K562 (cell line): Measurements from ENCODE around the gene USP2. TPM values are rescaled to one million over a fixed set of nuclear protein-coding genes. Genes with fewer than 3 reads are reported as not detected.

Source experiments
- ATAC-seq: fragments of 200-7000 bp; cut with Tn5 transposase; 3 replicates; pipeline ENCODE4 v1.9.1; 2020; ENCODE audit warnings: moderate library complexity
- BruUV-seq: library from RNA; stranded (reverse); fragments of 400-500 nt; replicated peaks from 2 replicates; lab custom pipeline; 2021; lab: Mats Ljungman, UMichigan
- CTCF ChIA-PET: fragments of 300-600 bp; formaldehyde crosslinking; extraction: SDS; loops from one replicate; lab custom pipeline; 2021; ENCODE audit warnings: low intra/inter-chr PET ratio; lab: Yijun Ruan, JAX
- POLR2A ChIA-PET: fragments of 300-600, 350-650 bp; sonication (Branson Sonifier 250); formaldehyde crosslinking; extraction: SDS; loops from one replicate; lab custom pipeline; 2021; ENCODE audit warnings: antibody characterized with exemption, inconsistent platforms; lab: Yijun Ruan, JAX
- DNase-seq, 4 experiments: peaks; one replicate each; pipeline versions ENCODE4 v3.0.0 to v3.0.0-alpha.2; 2011 to 2018; ENCODE audit warnings: low spot score in 3 of 4, mixed read lengths in 3 of 4; ENCODE audit errors: extremely low read depth in 1 of 4
- FAIRE-seq: peaks from 2 replicates; lab custom pipeline; 2011; peaks lifted over from hg19 to GRCh38; lab: Jason Lieb, UNC
- H2AFZ ChIP-seq: 2 replicates; pipeline ENCODE4 v1.6.0; 2011; ENCODE audit warnings: low read depth, low read length, control low read depth, inconsistent platforms
- H3K27ac ChIP-seq: fragments of 200-600 bp; 3 replicates; pipeline ENCODE4 v1.8.0; 2011; ENCODE audit warnings: low read depth, mild to moderate bottlenecking, control low read depth, inconsistent platforms, low read length, moderate library complexity, mixed read lengths; ENCODE audit errors: extremely low read depth
- H3K27me3 ChIP-seq, 2 experiments: fragments of 300-600 bp in 1 of 2; 2 replicates in 1 of 2; 3 replicates in 1 of 2; pipeline versions ENCODE4 v1.6.0 to v1.8.0; 2011; ENCODE audit warnings: inconsistent platforms in 2 of 2, low read length in 2 of 2, mild to moderate bottlenecking in 1 of 2, mixed read lengths in 1 of 2, moderate library complexity in 1 of 2; ENCODE audit not compliant: control insufficient read depth in 2 of 2, insufficient read depth in 2 of 2
- H3K36me3 ChIP-seq: fragments of 300-600 bp; 3 replicates; pipeline ENCODE4 v1.8.0; 2011; ENCODE audit warnings: mild to moderate bottlenecking, low read length, inconsistent platforms; ENCODE audit not compliant: control insufficient read depth, insufficient read depth
- H3K4me1 ChIP-seq, 2 experiments: fragments of 200-600 bp in 1 of 2; replicated peaks in 1 of 2; 2 replicates in 1 of 2; 3 replicates in 1 of 2; pipeline versions ENCODE4 v1.5.1 to v1.8.0; 2011; ENCODE audit warnings: inconsistent platforms in 2 of 2, low read length in 2 of 2, mild to moderate bottlenecking in 1 of 2, mixed read lengths in 1 of 2, moderate library complexity in 1 of 2; ENCODE audit not compliant: control insufficient read depth in 2 of 2, insufficient read depth in 2 of 2
- H3K4me2 ChIP-seq: 2 replicates; pipeline ENCODE4 v1.6.1; 2011; ENCODE audit warnings: low read length, control low read depth, inconsistent platforms, mixed read lengths; ENCODE audit not compliant: insufficient read depth
- H3K4me3 ChIP-seq: fragments of 200-600 bp; sonication (generic), shearing (Covaris generic); 2 replicates; pipeline ENCODE4 v1.5.1; 2016; ENCODE audit warnings: control low read depth, inconsistent platforms
- H3K79me2 ChIP-seq: fragments of 200-600 bp; 3 replicates; pipeline ENCODE4 v1.8.0; 2011; ENCODE audit warnings: low read length, inconsistent platforms; ENCODE audit not compliant: control insufficient read depth, insufficient read depth
- H3K9ac ChIP-seq, 2 experiments: 2 replicates each; pipeline versions ENCODE4 v1.6.0 to v1.6.1; 2011; ENCODE audit warnings: low read depth in 2 of 2, low read length in 2 of 2, control low read depth in 1 of 2, inconsistent platforms in 1 of 2, mild to moderate bottlenecking in 1 of 2, mixed read lengths in 1 of 2; ENCODE audit not compliant: insufficient read depth in 1 of 2
- H3K9me1 ChIP-seq: one replicate; pipeline ENCODE4 v1.6.0; 2011; ENCODE audit warnings: inconsistent platforms, mild to moderate bottlenecking, low read length, moderate library complexity; ENCODE audit not compliant: control insufficient read depth, insufficient read depth
- H3K9me3 ChIP-seq: replicated peaks from 2 replicates; pipeline ENCODE4 v1.5.1; 2011; ENCODE audit warnings: low read depth, low read length, inconsistent platforms; ENCODE audit not compliant: control insufficient read depth, insufficient read depth
- H4K20me1 ChIP-seq: replicated peaks from 2 replicates; pipeline ENCODE4 v1.6.1; 2011; ENCODE audit warnings: low read length, inconsistent platforms, mixed read lengths; ENCODE audit not compliant: control insufficient read depth, insufficient read depth
- ESRRB ChIP-seq: fragments of 250-450 bp; sonication (Bioruptor Pico); IDR thresholded peaks from 2 replicates; pipeline ENCODE4 v1.5.0; 2020; ENCODE audit warnings: mild to moderate bottlenecking, moderate library complexity, borderline replicate concordance
- FOXK1 ChIP-seq: sonication (generic); formaldehyde crosslinking; IDR thresholded peaks from 2 replicates; pipeline ENCODE4 v1.8.0; 2022; ENCODE audit warnings: missing genetic modification reagents, mild to moderate bottlenecking, borderline replicate concordance
- HNRNPL ChIP-seq: fragments of 200-400 bp; formaldehyde crosslinking; IDR thresholded peaks from 2 replicates; pipeline ENCODE4 v1.6.1; 2017; ENCODE audit warnings: low read depth, mild to moderate bottlenecking, low read length
- KLF6 ChIP-seq: fragments of 250-450 bp; sonication (Bioruptor Pico); IDR thresholded peaks from 2 replicates; pipeline ENCODE4 v1.4.0; 2020; ENCODE audit warnings: mild to moderate bottlenecking, moderate library complexity, borderline replicate concordance
- MTF1 ChIP-seq: fragments of 250-450 bp; sonication (Bioruptor Pico); IDR thresholded peaks from 2 replicates; pipeline ENCODE4 v1.9.0; 2021; ENCODE audit warnings: moderate library complexity, mild to moderate bottlenecking, inconsistent platforms, borderline replicate concordance
- NFIX ChIP-seq: fragments of 250-450 bp; sonication (Bioruptor Pico); IDR thresholded peaks from 2 replicates; pipeline ENCODE4 v1.4.0; 2020; ENCODE audit warnings: low read depth, mild to moderate bottlenecking, moderate library complexity
- RBFOX2 ChIP-seq: fragments of 200-400 bp; formaldehyde crosslinking; IDR thresholded peaks from 2 replicates; pipeline ENCODE4 v1.6.1; 2017; ENCODE audit warnings: low read depth, mild to moderate bottlenecking, low read length, moderate library complexity
- RBM22 ChIP-seq: fragments of 200-400 bp; formaldehyde crosslinking; IDR thresholded peaks from 2 replicates; pipeline ENCODE4 v1.6.1; 2018; ENCODE audit warnings: low read length, low read depth; ENCODE audit not compliant: poor library complexity, severe bottlenecking
- SREBF1 ChIP-seq: fragments of 150-350 bp; IDR thresholded peaks from 2 replicates; pipeline ENCODE4 v1.6.1; 2014; ENCODE audit warnings: antibody characterized with exemption, low read depth, low read length, borderline replicate concordance
- TEAD4 ChIP-seq, 2 experiments: sonication (generic) in 1 of 2; formaldehyde crosslinking in 1 of 2; IDR thresholded peaks; 2 replicates each; pipeline versions ENCODE4 v1.6.1 to v1.8.0; 2012 to 2022; ENCODE audit warnings: borderline replicate concordance in 1 of 2, inconsistent platforms in 1 of 2, low read length in 1 of 2, mild to moderate bottlenecking in 1 of 2, missing genetic modification reagents in 1 of 2
- ZNF12 ChIP-seq: sonication (generic); formaldehyde crosslinking; IDR thresholded peaks from 2 replicates; pipeline ENCODE4 v1.4.0; 2020; ENCODE audit warnings: mild to moderate bottlenecking, missing genetic modification reagents
- ZNF444 ChIP-seq: fragments of 250-450 bp; sonication (Bioruptor Pico); IDR thresholded peaks from 2 replicates; pipeline ENCODE4 v1.4.0; 2020; ENCODE audit warnings: mild to moderate bottlenecking, moderate library complexity
- ZNF785 ChIP-seq: fragments of 250-450 bp; sonication (Bioruptor Pico); IDR thresholded peaks from 2 replicates; pipeline ENCODE4 v1.4.0; 2020; ENCODE audit warnings: mild to moderate bottlenecking
- WGBS: fragments of 100-300 bp; shearing (Covaris generic); methylation state at CpG from one replicate; pipeline ENCODE4 v1.1.6; 2016; ENCODE audit warnings: low coverage, mixed read lengths; ENCODE audit not compliant: insufficient coverage; ENCODE audit errors: missing lambda C conversion rate; 5-methylcytosine and 5-hydroxymethylcytosine counted together
- in situ Hi-C: fragments of 300-500 bp; cut with MboI; formaldehyde crosslinking; loops from 4 replicates; pipeline ENCODE4 v1.15.0; 2018; ENCODE audit warnings: inconsistent platforms, mixed read lengths
- intact Hi-C: fragments of 100-400 bp; cut with micrococcal nuclease; formaldehyde crosslinking; loops from 2 replicates; pipeline ENCODE4 v1.14.2; 2022
- polyA plus RNA-seq, 8 experiments: library from polyadenylated mRNA; depleted of rRNA in 4 of 8; stranded (reverse) in 5 of 8; unstranded in 3 of 8; fragments of >200 nt; fragmentation: Nextera tagmentation in 2 of 8; fragmentation: Illumina TruSeq in 1 of 8; extraction: Ambion mirVana in 2 of 8; extraction: Trizol in 1 of 8; gene quantifications; 2 replicates each; pipeline versions ENCODE4 v1.2.1 to v1.2.3, GENCODE V29; 2011 to 2014; ENCODE audit warnings: inconsistent platforms in 1 of 8, missing spikeins in 1 of 8
- total RNA-seq, 7 experiments: library from RNA; depleted of rRNA in 6 of 7; stranded (reverse); fragments of >200 nt in 6 of 7; fragmentation: Illumina TruSeq in 2 of 7; extraction: Trizol in 2 of 7; gene quantifications; 2 replicates each; pipeline versions ENCODE4 v1.2.1 to v1.2.3, GENCODE V29; 2011 to 2021; ENCODE audit warnings: low replicate concordance in 1 of 7
- TF ChIP-seq, protein P1 (sequence below): fragments of 450-650 bp; formaldehyde crosslinking; IDR thresholded peaks from 2 replicates; pipeline ENCODE4 v1.4.0; 2020; ENCODE audit warnings: mild to moderate bottlenecking, moderate library complexity
- TF ChIP-seq, protein P2 (sequence below): IDR thresholded peaks from 3 replicates; pipeline ENCODE4 v1.6.1; 2011; ENCODE audit warnings: borderline replicate concordance, mild to moderate bottlenecking; ENCODE audit not compliant: insufficient read length, insufficient read depth
- TF ChIP-seq, protein P3 (sequence below): fragments of 250-450 bp; sonication (Bioruptor Pico); IDR thresholded peaks from 2 replicates; pipeline ENCODE4 v1.5.0; 2021

USP2 gene
- total and polyA plus RNA-seq, 9 of the 15 experiments (the other 6 are each of a cell fraction or from before 2014, with no cell fraction given): 2.8 to 16.9 (median 3.9) TPM

DNA sequence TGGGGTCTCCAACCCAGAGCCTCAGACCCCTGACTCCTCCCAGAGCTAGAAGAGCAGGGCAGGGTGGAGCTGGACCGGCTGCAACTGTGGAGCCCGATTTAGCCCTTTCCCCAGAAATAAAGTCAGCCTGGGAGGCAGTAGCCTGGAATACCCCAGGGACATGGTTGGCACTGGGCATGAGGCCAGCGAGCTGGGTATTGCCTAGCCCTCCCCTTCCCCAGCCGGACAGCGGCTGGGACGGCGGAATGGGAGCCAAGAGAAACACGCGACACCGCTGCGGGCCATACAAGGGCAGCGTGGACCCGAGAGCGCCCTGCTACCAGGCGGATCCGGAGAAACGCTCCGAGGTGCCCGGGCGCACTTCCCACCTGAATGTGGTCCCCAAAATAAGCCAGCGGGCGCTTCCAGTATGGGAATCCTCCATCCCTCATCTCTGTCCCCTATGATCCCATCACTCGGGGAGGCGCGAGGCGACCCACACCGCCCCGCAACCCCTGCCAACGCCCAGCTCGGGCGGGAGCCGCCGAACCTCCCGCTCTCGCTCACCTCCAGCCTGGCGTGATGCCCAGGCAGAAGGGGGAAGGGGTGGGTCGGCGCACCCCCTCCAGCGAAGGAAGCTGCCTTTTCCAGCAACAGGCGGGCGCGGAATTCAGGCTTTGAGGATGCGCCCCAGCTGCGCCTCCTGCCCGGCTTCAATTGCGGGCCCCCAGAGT is 65.3 kb downstream of the USP2 start:
- 44% methylated on average over 36 of the region's 46 CpGs for WGBS
- TSS peak; percentile 59 for BruUV-seq
- H3K36me3 ChIP-seq: peaks cover 36% of the 10 kb centered on the region; the same call in 2 of the 3 replicates
- in situ Hi-C loops: no loop called here
- CTCF ChIA-PET: no interaction called here
- TF ChIP-seq ESRRB (CRISPR knock-in tag): no peak
- TF ChIP-seq TEAD4 (IDR thresholded peaks at IDR 0.05; ENCODE audit: low read length): no peak
- 0 out of 2 replicates have a peak, but pooled peaks have one; percentile 55 for TF ChIP-seq TEAD4 (CRISPR knock-in tag; IDR thresholded peaks at IDR 0.05; ENCODE audit: borderline replicate concordance)
- TF ChIP-seq RBM22: peak; percentile 62
- TF ChIP-seq RBFOX2: peak; percentile 8; the same call in 1 of the 2 replicates
- TF ChIP-seq, protein P1, sequence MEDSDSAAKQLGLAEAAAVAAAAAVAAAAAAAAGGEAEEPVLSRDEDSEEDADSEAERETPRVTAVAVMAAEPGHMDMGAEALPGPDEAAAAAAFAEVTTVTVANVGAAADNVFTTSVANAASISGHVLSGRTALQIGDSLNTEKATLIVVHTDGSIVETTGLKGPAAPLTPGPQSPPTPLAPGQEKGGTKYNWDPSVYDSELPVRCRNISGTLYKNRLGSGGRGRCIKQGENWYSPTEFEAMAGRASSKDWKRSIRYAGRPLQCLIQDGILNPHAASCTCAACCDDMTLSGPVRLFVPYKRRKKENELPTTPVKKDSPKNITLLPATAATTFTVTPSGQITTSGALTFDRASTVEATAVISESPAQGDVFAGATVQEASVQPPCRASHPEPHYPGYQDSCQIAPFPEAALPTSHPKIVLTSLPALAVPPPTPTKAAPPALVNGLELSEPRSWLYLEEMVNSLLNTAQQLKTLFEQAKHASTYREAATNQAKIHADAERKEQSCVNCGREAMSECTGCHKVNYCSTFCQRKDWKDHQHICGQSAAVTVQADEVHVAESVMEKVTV (CRISPR knock-in tag): no peak
- TF ChIP-seq, protein P2, sequence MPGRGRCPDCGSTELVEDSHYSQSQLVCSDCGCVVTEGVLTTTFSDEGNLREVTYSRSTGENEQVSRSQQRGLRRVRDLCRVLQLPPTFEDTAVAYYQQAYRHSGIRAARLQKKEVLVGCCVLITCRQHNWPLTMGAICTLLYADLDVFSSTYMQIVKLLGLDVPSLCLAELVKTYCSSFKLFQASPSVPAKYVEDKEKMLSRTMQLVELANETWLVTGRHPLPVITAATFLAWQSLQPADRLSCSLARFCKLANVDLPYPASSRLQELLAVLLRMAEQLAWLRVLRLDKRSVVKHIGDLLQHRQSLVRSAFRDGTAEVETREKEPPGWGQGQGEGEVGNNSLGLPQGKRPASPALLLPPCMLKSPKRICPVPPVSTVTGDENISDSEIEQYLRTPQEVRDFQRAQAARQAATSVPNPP: no peak
- peak; percentile 61; the same call in 1 of the 2 replicates for TF ChIP-seq FOXK1 (CRISPR knock-in tag)
- TF ChIP-seq KLF6: no peak
- TF ChIP-seq, protein P3, sequence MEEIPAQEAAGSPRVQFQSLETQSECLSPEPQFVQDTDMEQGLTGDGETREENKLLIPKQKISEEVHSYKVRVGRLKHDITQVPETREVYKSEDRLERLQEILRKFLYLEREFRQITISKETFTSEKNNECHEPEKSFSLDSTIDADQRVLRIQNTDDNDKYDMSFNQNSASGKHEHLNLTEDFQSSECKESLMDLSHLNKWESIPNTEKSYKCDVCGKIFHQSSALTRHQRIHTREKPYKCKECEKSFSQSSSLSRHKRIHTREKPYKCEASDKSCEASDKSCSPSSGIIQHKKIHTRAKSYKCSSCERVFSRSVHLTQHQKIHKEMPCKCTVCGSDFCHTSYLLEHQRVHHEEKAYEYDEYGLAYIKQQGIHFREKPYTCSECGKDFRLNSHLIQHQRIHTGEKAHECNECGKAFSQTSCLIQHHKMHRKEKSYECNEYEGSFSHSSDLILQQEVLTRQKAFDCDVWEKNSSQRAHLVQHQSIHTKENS (CRISPR knock-in tag): no peak
- TF ChIP-seq ZNF444: no peak
- no peak for TF ChIP-seq ZNF785 (CRISPR knock-in tag)
- TF ChIP-seq NFIX: no peak
- TF ChIP-seq HNRNPL: 0 out of 2 replicates have a peak, but pooled peaks have one; percentile 17
- no peak for TF ChIP-seq MTF1
- no peak for TF ChIP-seq SREBF1
- TF ChIP-seq ZNF12: 0 out of 2 replicates have a peak, but pooled peaks have one; percentile 48
- POLR2A ChIA-PET: interaction anchor here (0.6 to 1.9 kb wide), 10 partner anchors 9 to 407 kb away, joined by 3 to 7 read pairs (median 3); partner anchors contain the start of gene RNF26
- H3K79me2 ChIP-seq: peaks cover 29% of the 10 kb centered on the region; the same call in 2 of the 3 replicates
- FAIRE-seq (no peak), ATAC-seq (no peak), DNase-seq (peak in 3 of 4 experiments; percentile 28 to 55 (median 50))
- H3K4me1 ChIP-seq: peaks cover 43 to 67% of the 10 kb centered on the region in 2 experiments
- H4K20me1 ChIP-seq: 0 out of 2 replicates have a peak, but pooled peaks cover 6% of the 10 kb centered on the region
- peak overlapping the region; percentile 65 to 84 for H3K9ac ChIP-seq
- no peaks in the 10 kb centered on the region; a peak in 1 of 5 replicates for H3K27me3 ChIP-seq
- peak overlapping the region; percentile 80 for H2AFZ ChIP-seq
- intact Hi-C loops: loop anchor here (5.0 kb wide), 1 partner anchor 404 kb away; no protein-coding TSS in a partner anchor
- peak overlapping the region; percentile 71; the same call in 1 of the 3 replicates for H3K27ac ChIP-seq
- H3K9me1 ChIP-seq: no peaks in the 10 kb centered on the region
- peak overlapping the region; percentile 72 for H3K4me2 ChIP-seq
- no peaks in the 10 kb centered on the region for H3K9me3 ChIP-seq
- peak overlapping the region; percentile 56 for H3K4me3 ChIP-seq
